GM19452 (cell line): ENCODE measurements around the gene ZFPL1.

Experiments
- ATAC-seq: cut with Tn5 transposase; IDR thresholded peaks from one replicate; pipeline ENCODE4 v1.9.1; 2021; ENCODE audit not compliant: unreplicated experiment

ZFPL1 gene

DNA sequence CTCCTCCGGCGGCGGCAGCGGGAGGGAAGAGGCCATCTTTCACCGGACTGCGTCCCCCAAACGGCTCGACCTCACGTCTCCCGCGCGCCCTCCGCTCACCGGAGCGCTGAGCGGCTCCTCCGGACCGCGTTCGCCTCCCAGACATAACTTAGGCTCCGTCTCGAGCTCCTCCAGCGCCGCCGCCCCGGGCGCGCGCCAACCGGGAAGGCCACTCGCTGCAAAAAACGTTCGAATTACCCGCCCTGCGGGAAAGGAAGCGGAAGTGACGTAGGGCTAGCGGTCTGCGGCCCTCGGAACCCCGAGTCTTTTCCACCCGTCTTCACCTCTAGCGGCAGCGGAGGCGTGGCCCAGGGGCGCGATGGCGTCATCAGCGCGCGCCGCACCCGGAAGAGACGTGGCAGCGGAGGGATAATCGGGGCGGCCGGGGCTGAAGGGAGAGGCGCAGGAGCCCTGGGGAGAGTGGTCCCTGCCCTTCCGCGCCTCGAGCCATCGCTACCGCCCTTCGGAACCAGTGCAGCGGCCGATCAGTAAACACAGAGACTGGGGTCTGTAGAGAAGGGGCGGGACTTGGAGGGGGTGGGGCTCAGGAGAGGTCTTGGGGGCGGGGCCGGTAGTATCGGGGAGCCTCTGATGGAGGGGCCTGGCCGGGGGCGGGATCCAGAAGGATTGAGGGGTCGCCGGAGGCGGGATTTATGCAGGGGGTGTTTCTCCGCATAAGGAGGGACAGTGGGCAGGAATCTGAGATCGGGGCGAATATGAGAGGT, at the start of gene ZFPL1, which contains the start of gene CDCA5:
TSS of gene ZFPL1 (plus strand) at position 389 of the 764 bp plus-strand sequence. CDS start 477 bp downstream, outside the sequence.
TSS of gene CDCA5 (minus strand) at position 207 of the 764 bp plus-strand sequence. CDS start at position 145, 62 bp downstream.
- ATAC-seq: peak; percentile 79

DNA sequence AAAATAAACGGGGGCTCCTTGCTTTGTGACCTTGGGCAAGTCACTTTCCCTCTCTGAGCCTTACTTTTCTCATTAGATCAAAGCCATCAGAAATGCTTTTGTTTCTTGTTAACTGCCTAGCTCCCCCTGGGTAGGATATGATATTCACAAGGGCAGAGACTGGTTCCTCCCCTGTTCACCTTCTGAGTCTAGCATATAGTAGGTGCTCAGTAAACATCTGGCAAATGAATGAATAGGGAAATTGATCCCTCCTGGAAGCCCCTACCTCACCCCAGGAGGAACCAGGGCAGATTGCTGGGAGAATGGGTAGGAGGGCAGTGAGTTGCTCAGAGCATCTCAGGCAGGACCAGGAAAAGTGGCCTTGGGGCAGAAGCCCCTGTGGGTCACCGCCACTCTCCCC, 49.6 kb upstream of the ZFPL1 start:
- ATAC-seq: no peak

DNA sequence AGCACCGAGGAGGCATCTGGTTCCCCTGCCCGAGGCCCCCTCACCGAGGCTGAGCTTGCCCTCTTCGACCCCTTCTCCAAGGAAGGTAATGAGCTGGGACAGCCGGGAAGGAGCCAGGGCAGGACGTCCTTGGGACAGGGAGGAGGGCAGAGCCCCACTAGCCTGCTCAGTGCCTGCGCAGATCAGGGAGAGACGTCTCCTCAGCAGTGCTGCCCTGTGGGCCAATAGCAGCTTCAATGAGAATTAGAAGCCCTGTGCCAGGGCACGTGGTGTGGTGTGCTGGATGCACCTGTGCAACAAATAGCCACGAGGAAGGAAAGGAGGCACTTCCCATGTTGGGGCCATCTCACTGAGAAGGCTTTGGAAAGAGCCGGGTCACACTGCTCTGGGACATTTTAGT, 48.4 kb upstream of the ZFPL1 start:
- ATAC-seq: no peak

DNA sequence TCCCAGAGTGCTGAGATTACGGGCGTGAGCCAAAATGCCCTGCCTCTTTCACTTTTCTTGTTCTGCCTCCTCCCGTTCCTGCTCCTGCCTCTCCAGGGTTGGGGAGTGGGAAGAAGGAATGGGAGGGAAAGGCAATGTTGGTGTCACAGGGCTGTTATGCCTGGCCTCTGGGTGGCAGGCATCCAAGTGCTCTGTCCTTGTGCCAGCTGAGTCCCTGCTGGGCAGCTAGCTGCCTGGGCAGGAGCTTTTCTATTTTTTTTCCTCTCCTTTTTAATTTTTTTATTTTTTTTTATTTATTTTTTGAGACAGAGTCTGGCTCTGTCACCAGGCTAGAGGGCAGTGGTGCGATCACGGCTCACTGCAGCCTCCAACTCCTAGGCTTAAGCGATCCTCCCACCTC, 47.1 kb upstream of the ZFPL1 start:
- no peak for ATAC-seq

DNA sequence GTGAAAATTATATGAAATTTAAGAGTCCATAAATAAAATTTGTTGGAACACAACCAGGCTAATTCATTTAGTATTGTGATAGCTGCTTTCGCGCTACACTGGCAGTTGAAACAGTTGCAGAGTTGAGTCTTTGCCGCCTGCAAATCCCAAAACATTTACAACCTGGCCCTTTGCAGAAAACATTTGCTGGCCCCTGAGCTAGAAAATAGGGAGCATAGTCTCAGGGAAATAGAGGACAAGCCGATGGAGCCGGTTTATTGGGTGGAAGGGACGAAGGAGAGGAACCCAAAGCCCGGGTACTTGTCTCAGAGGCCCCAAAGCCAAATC, 43.5 kb upstream of the ZFPL1 start:
- no peak for ATAC-seq

DNA sequence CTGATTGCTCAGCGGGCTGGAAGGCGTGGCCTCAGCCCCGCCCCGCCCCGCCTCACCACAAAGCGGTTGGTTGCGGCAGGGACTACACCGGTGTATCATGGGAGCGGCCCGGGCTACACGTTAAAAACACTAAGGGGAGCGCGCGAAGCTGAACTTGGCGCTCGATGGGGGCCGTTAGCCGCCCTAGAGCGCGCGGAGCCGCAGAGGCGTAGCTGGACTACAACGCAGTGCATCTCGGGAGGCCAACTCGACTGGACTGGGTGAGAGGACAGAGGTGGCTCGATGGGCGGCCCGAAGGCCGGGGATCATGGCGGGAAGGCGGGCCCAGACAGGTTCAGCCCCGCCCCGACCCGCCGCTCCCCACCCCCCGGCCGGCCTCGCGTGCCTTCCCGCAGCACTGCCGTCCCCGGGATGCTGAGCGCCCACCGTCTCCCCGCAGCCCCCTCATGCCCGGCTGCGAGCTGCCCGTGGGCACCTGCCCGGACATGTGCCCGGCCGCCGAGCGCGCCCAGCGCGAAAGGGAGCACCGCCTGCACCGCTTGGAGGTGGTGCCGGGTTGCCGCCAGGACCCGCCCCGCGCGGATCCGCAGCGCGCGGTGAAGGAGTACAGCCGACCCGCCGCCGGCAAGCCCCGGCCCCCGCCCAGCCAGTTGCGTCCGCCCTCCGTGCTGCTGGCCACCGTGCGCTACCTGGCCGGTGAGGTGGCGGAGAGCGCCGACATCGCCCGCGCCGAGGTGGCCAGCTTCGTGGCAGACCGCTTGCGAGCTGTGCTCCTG, 43.0 kb upstream of the ZFPL1 start, which contains the start of gene SAC3D1:
TSS of gene SAC3D1 (plus strand) at position 364 of the 776 bp plus-strand sequence. CDS start at position 447, 83 bp downstream.
- ATAC-seq: peak; percentile 90

DNA sequence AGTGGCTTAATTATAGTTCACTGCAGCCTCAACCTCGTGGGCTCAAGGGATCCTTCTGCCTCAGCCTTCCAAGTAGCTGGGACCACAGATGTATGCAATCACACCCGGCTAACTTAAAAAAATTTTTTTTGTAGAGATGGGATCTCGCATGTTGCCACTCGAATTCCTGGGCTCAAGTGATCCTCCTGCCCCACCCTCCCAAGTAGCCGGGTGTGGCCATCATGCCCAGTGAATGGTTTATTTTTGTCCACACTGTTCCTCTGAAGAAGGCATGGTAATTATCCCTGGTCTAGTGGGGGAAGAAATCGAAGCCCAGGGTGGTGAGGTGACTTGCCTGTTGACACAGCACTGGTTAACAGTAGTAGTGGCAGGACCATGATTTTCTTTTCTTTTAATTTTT, 41.1 kb upstream of the ZFPL1 start:
- no peak for ATAC-seq

DNA sequence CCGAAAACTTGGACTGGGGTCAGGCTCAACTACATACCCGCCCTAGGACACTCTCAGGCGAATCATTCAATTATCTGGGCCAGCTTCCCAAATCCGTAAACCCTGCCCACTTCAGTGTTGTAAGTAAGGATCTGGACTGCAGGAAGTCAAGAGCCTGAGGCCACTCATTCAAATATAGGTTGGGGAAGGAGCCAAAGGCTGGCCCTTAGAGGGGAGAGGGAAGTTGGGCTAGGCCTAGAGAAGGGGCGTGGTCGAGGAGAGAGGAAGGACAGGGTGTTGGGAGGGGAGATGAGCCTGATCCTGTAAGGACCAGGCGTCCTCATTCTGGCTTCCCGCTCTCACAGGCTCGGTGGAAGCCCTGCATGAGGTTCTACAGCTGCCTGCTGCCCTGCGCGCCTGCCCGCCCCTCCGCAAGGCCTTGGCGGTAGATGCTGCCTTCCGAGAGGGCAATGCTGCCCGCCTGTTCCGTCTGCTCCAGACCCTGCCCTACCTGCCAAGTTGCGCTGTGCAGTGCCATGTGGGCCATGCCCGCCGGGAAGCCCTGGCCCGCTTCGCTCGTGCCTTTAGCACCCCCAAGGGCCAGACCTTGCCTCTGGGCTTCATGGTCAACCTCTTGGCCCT, 40.0 kb upstream of the ZFPL1 start:
- ATAC-seq: no peak

DNA sequence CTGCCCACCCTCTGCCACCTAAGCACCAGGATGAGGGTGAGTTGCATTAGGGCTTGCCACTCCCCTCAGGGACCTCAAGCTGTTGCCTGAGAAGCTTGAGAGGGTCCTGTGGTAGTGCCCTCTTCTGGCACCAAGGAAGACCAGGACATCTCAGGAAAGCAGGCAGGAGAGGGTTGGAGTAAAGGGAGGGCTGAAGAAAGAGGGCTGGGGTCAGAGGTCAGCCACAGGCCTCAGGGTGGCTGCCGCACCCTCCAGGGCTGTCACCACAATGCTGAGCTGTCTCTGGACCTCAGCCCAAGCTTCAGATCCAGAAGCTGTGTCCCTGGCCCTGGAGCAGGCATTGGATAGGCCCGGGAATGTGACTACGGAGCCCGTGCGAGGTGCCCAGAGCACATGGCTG, 39.0 kb upstream of the ZFPL1 start:
- ATAC-seq: no peak

DNA sequence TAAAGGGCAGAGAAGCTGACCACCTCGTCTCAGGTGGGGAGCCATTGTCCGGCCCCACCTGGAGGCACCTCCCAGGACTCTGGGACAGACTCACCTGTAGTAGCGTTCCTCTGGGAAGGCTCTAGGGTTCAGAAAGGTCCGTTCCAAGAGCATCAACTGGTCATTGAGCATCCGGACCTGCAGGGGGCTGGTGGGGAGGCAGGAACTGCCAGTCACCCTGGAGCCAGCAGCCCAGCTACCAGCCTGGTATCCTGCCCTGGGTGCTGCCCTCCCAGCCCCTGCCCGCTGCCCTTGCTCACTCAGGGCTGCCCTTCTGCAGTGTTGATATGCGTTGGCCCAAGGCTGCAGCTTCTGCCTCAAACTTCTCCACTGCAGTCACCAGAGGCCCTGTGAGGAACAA, 38.3 kb upstream of the ZFPL1 start:
- no peak for ATAC-seq

DNA sequence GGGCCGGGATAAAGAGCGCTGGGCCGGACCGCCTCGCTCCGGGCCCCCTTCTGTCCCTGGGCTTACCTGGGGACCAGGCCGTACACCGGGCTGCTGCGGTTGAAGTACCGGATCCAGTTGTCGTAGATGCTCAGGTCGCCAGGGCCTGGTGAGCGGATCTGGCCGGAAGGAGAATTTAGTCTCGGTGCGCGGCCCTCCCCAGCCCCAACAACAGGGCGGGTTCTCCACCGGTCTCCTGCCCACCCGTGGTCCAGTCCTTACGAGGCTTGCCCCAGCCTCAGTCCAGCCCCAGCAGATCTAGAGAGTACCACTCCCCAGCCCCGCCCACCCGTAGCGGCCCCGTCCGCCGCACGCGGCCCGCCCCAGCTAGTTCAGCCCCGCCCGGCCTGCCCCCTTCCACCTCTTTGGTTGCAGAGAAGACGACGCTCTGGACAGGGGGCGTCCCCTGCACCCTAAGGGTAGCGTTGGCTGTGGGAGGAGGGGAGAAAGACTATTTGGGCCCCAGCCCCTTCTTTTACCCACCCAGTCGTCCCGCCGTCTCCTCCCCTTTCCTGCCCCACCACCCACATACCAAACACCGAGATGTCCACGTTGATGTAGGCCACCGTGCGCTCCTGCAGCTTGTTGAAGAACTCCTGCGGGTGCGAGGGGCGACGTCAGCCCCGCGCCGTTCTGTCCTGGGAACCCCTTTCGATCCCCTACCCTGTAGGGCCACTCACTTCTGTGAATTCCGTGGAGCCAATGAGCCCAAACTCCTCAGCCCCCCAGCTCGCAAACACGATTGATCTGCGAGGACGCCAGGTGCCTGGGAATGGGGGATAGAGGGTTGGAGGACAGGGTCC, 36.2 kb upstream of the ZFPL1 start:
- no peak for ATAC-seq

DNA sequence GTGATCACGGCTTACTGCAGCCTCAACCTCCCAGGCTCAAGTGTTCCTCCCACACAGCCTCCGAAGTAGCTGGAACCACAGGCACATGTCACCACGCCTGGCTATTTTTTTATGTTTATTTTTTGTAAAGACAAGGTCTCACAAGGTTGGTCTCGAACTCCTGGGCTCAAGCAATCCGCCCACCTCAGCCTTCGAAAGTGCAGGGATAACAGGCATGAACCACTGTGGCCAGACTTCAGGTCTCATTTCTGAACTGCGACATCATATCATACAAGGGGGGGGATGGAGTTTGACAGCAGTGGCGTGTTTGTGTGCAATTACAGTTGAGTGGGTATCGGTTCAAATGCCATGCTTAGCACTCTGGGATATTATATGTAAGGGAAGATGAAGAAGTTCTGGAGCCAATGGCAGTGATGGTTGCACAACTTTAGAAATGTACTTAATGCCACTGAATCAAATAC, 32.6 kb upstream of the ZFPL1 start:
- ATAC-seq: no peak

DNA sequence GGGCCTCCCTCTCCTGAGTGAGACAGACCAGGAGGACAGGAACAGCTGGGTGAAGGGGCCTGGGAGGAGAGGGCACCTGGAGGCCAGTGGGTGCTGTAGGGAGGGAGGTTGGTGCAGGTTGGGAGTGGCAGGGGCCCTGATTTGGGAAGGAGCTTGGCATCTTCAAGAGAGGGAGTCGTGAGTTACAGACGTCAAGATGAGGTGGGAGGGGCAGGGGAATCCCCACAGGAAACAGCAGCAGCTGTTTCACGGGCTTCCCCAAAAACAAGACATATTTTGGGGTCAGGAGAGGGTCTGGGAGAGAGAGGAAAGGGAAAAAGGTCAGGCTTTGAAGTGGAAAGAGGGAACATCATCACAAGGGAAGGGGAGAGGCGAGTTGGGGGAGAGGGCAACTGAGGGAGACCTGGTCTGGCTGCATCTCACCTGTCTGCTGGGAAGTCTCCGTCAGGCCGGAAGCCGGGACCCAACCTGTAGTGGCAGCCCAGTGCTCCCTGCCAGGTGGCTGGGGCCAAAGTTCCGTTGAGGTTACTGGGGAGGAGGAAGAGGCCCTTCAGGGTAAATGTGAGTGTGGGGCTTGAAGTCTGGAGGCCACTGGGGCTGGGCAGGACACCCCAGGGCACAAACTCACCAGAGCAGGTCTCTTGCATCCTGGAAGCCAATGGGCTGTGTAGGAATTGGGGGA, 30.1 kb upstream of the ZFPL1 start:
- ATAC-seq: no peak

DNA sequence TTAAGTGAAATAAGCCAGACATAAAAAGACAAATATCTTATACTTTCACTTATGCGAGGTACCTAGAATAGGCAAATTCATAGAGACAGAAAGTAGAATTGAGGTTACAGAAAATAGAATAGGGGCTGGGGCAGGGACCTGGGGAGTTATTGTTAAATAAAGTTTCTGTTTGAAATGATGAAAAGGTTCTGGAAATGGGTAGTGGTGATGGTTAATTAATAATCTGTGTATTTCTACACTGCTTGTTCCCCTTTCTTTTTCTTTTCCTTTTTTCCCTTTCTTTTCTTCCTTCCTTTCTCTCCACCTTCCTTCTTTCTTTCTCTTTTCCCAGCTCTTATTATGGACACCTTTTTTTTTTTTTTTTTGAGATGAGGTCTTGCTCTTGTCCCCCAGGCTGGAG, 28.5 kb upstream of the ZFPL1 start:
- no peak for ATAC-seq

DNA sequence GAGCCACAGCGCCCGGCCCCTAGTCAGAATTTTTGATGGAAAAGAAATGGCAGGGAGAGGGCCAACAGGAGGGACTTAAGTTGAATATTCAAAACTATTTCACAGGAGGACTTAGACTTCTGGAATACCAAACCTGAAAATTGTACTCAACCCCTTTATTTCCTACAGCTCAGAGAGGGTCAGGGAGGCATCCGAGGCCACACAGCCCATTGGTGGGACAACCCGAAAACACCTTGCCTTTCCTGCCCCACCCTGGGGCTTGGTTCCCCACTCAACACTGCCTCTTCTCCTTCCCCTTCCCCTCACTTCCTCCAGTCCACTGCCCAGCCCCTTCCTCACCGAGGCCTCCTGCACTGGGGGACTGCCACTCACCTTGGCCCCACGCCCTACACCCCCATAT, 27.0 kb upstream of the ZFPL1 start:
- ATAC-seq: no peak

DNA sequence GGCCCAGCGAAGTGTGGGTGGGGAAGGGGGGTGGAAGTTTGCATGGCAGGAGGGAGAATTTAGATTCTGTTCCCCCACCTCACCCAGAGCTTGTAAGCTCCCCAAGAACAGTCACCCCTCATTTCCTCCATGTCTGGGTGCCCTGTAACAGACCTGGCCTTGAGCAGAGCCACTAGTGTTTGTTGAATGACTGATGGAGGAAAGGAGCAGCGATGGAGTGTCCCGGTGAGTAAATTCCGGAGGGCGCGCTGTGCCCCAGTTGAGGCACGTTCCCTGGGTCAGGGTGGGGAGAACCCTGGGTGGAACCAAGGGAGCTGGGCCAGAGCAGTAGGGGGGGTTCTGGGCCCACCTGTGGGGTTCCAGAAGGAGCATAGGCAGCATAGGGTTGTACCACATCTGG, 26.5 kb upstream of the ZFPL1 start:
- no peak for ATAC-seq

DNA sequence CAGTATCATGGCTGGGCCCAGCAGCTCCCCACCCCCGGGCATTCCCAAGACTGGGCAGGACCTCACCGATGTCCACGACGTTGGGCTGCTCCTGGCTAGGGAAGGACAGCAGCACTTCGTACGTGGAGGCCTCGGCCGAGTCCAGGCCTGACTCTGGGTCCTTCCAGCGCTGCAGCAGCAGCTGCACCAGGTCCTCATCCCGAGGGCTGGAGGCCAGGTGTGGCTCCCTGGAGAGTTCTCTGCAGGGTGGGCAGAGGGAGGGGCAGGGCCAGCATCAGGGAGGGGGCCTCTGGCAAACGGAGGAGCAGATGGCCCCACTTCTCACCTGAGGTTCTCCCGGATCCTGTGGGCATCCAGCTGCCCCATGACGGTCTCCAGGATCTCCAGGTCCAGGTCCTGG, 26.0 kb upstream of the ZFPL1 start:
- ATAC-seq: no peak

DNA sequence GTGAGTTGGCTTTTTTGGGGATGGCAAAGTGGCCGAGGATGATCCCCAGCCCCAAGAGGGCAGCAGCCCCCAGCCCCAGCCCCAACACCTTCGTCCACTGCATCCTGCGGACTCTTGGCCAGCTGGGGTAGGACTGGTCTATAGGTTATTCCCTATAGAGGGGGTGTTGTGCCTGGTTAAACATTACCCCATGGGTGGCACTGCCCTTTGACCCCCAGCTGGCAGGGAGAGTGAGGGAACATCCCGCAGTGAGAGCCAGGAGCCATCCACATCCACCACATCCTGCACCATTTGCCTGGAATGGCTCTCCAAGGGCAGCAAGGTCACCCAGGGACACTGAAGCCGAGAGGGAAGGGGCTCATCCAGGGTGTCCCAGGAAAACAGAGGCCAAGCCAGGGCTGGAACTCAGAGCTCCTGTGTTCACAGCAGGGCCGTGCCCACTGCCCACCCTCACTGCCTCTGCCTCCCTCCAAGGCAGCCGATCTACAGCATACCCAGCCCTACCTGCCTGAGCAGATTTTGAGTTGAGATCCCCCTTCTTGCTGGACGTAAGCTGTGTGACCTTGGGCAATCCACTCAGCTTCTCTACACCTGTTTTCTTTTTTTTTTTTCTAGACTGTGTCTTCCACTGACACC, 25.5 kb upstream of the ZFPL1 start, which contains the start of gene NAALADL1:
TSS of gene NAALADL1 (minus strand) at position 135 of the 636 bp plus-strand sequence. CDS start at position 103, 32 bp downstream.
- no peak for ATAC-seq

DNA sequence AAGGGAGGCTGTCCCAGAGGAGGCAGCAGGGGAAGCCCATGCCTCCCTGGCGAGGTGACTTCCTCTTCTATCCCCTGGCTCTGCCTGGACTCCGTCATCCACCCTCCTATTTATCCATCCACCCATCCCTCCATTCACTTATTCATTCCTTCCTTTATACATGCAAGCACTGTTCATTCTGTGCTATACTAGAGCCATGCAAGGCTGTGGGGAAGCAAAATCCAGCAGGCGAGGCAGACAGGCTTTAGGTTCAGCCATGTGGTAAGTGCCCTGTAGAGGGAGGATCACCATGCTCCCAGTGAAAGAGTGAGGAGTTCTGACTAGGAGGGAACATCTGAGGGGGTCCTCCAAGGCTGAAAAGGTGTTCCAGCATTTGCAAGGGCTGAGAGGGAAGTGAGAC, 24.5 kb upstream of the ZFPL1 start:
- ATAC-seq: no peak
